ENCODE results near the gene CBX6.
A peak's percentile ranks its signal among the peaks of the same experiment; 100 is the strongest.
"Not testable (repeated sequence)": the region's sequence is repeated elsewhere in the genome, so short reads cannot be mapped to it uniquely, and the experiment has no call there.

The CBX6 gene

GRCh38 chr22:38861170-38861876 is 10.7 kb downstream of the CBX6 start:
- DNase-seq (ENCODE audit: low spot score) = no peak

- DNase-seq (ENCODE audit: low spot score) = no peak
Measured at GRCh38 chr22:38860283-38861169, 11.5 kb downstream of the CBX6 start.

- DNase-seq (ENCODE audit: low spot score) = no peak
Measured at GRCh38 chr22:38859581-38860282, 12.3 kb downstream of the CBX6 start.

- no peak for DNase-seq (ENCODE audit: low spot score)
Measured at GRCh38 chr22:38858492-38858891, 13.5 kb downstream of the CBX6 start.

DNA sequence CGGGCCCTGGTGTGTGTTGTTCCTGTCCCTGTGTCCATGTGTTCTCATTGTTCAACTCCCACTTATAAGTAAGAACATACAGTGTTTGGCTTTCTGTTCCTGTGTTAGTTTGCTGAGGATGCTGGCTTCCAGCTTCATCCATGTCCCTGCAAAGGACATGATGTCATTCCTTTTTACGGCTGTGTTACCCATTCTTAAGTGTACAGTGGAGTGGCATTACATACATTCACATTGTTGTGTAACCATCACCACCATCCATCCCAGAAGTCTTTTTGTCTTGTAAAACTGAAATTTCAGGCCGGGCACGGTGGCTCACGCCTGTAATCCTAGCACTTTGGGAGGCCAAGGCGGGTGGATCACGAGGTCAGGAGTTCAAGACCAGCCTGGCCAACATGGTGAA is 17.5 kb downstream of the CBX6 start:
- DNase-seq (ENCODE audit: low spot score) = not testable (repeated sequence)

GRCh38 chr22:38853883-38854282 is 18.1 kb downstream of the CBX6 start:
- DNase-seq (ENCODE audit: low spot score) = not testable (repeated sequence)

- no peak for DNase-seq (ENCODE audit: low spot score)
Measured at GRCh38 chr22:38853196-38853651, 18.8 kb downstream of the CBX6 start.

DNA sequence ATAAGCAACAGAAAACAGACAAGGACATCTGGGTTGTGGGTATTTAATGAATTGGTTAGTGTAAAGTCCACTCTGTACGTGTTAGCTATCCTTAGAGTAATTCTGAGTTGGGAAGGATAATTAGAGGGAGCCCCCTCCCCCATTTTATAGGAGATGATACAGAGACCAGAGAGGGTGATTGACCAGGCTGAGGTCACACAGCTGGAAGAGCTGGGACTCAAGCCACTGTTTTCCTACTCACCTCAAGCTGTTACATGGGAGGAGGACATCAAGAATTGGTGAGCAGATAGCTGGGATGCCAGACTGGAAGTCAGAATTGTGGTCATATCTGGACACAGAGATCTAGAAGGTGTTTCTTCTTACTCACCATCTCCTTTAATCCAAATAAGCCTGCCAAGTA is 19.5 kb downstream of the CBX6 start:
- DNase-seq (ENCODE audit: low spot score) = no peak

- DNase-seq (ENCODE audit: low spot score) = no peak
Measured at GRCh38 chr22:38850941-38851849, 20.8 kb downstream of the CBX6 start.

- DNase-seq (ENCODE audit: low spot score) = no peak
Measured at GRCh38 chr22:38850399-38850798, 21.6 kb downstream of the CBX6 start.

DNA sequence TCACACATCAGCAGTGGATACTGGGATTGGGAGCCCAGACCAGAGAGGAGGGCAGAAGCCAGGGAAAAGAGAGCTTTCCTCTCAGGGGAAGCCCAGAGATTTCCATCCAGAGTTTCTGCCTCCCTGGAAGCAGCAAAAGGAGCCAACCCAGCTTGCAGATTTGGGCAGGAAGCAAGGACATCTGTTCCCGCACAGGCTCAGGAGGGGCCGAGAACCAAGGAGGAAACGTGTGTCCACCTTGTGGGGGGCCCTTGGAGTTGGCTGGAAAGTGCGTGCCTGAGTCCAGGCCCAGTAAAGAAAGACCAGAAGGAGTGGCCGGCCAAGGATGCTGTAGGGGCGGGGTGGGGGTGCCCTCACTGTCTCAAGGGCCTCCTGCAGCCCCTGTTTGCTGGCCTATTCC is 22.2 kb downstream of the CBX6 start:
- DNase-seq (ENCODE audit: low spot score) = no peak

DNA sequence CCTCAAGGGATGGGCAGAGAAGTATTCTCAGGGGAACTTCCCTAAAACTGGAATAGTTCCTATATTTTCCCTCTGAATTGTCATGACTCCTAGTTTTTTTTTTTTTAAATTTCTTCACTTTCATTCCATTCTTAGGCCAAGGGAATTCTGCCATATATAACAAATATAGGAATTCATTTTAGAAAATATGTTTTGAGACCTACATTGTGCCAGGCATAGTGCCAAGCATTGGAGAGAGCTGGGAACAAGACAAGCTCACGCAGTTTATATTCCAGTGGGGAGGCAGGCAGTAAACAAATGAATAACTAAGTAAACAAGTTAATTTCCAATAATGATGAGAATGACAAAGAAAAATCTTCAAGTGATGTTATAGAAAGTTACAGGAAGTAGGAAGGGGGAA is 25.6 kb downstream of the CBX6 start:
- no peak for DNase-seq (ENCODE audit: low spot score)

DNA sequence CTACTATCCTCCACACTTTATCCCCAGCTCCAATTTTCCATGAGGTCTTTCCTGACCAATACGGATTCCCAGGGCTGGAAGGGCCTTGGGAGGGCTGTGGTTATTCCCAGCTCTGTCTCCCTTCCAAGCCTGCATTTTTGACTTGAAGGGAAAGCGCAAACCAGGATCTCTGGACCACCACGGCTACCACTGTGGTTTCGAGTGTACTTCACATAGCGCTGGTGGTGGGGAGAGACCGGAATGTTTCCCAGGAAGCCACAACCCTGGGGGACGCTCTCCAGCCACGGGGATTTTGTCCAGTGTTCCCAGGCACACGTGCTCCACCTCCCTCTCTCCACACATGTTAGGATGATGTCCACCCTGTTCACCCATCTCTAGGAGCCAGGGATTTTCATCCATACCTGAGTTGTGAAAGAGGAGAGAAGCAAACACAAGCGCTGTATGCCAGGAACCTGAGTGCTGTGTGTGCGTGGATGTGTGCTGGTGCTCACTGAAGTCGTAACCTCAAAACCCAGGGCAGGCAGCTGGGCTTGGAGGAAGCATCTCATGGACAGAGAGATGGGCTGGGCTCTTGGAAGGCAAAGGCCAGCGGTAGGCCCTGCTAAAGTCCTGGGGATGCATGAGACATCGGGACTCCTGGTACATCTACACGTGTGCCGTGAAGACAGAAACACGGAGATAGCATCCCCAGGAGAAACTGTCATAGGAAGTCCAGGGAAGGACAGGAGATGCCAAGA is 26.8 kb downstream of the CBX6 start:
- DNase-seq (ENCODE audit: low spot score) = no peak

DNA sequence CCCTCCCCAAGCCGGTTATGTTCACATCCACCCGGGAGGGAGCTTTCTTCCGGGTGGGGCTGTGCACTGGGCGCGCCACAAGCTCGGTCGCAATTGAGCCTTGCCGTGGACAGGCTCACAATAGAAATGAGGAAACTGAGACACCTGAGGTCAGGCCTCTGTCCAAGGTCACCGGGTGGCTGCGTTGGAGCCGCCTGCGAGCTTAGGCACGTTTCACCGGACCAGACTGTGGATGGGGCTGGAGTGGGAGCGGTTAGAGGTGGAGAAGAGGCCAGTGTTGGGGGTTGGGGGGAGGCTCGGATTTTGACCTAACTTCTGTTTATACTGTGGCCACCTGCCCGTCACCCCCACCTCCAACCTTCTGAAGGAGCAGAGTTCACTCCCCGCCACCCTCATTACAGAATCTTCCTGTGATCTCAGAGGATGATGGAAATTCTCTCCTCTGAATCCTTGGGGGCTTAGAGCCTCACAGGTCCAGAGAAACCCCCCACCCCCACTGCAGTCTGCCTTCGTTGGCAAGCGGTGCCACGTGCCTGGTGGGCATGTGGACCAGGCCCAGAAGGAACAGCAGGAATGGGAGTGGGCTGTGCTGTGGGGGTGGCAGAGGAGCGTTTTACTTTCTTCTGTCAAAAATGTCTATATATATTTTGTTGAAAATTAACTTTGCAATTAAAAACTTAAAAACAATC is 27.6 kb downstream of the CBX6 start:
- no peak for DNase-seq (ENCODE audit: low spot score)

GRCh38 chr22:38843657-38844314 is 28.2 kb downstream of the CBX6 start, which contains the start of gene NPTXR:
Gene NPTXR (minus strand): TSS chr22:38844028.
- peak; percentile 31 for DNase-seq (ENCODE audit: low spot score)

- DNase-seq (ENCODE audit: low spot score) = peak; percentile 42
Measured at GRCh38 chr22:38843201-38843656, 28.8 kb downstream of the CBX6 start.

DNA sequence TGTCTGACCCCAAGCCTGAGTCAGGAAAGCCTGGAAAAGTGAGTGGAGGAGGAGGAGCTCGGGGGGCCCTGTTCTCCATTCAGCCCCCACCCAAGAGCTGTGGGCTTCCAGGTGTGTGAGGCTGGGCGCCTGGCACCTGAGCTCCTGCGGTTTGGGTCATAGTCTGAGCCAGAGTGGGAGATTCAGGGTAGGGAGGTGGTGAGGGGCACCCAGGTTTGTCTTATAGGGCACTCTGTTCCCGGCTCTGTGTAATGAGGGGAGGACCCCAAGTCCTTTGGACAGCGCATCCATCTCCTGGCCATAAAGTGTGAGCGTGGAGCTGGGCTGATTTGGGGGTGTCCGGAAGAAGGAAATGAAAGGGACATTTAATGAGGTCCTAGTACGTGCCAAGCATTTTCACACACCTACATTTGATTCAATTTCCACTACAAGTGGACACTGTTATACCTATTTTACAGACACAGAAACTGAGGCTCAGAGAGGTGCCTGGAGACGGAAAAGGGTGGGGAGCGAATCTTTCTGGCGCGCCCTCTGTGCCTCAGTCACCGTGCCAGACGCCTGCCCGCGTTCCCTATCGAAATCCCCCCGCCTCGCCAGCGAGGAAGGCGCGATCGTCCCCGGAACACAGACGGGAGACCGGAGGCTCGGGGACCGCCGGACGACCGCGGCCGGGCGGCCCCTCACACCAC is 29.4 kb downstream of the CBX6 start:
- no peak for DNase-seq (ENCODE audit: low spot score)

- DNase-seq (ENCODE audit: low spot score) = no peak
Measured at GRCh38 chr22:38841635-38842034, 30.4 kb downstream of the CBX6 start.

DNA sequence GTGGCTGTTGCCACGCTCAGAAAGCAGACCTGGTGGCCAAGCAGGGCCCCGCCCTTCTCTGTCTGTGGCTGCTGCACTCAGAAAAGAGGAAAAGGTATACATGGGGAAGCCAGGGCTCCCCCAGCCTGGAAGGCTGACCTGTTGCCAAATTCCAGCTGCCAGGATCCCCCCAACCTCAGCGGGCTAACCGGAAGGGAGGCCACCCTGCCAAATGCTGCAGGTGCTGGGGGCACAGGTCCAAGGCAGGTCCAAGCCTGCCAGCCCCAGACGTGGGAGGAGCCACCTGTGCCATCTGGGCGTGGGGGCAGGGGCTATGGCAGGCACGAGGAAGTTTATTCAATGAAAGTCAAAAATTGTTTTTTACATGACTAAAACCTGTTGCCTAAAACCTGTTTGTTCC is 30.8 kb downstream of the CBX6 start:
- no peak for DNase-seq (ENCODE audit: low spot score)

Measured in putamen (tissue), 1 donor.